IPS-NIHi11 (cell line): ENCODE measurements around the gene SPPL2B.
A peak's percentile ranks its signal among the peaks of the same experiment; 100 is the strongest.
"Not testable (repeated sequence)": the region's sequence is repeated elsewhere in the genome, so short reads cannot be mapped to it uniquely, and the experiment has no call there.

Source experiments
- DNase-seq: peaks from one replicate; pipeline ENCODE4 v3.0.0; 2012; ENCODE audit warnings: mixed read lengths, low spot score

Gene SPPL2B

GRCh38 chr19:2328401-2329148 is at the start of gene SPPL2B, which contains the start of gene LSM7:
TSS of gene SPPL2B (plus strand) at chr19:2328684. CDS start at chr19:2328710, 26 bp downstream.
TSS of gene LSM7 (minus strand) at chr19:2328586. CDS start at chr19:2328566, 20 bp downstream.
- peak; percentile 99 for DNase-seq

- DNase-seq = no peak
Observed at GRCh38 chr19:2280633-2281264, 47.7 kb upstream of the SPPL2B start.

GRCh38 chr19:2281265-2282061 is 47.0 kb upstream of the SPPL2B start:
- not testable (repeated sequence) for DNase-seq

- peak; percentile 75 for DNase-seq
Observed at GRCh38 chr19:2282062-2282861, 46.2 kb upstream of the SPPL2B start, which contains the start of gene PEAK3. TSS of gene PEAK3 (minus strand) at chr19:2282175. CDS start at chr19:2280931, 1,244 bp downstream.

GRCh38 chr19:2282862-2283237 is 45.6 kb upstream of the SPPL2B start:
- no peak for DNase-seq

- DNase-seq = no peak
Observed at GRCh38 chr19:2283835-2284507, 44.5 kb upstream of the SPPL2B start.

GRCh38 chr19:2286402-2287140 is 41.9 kb upstream of the SPPL2B start:
- no peak for DNase-seq

GRCh38 chr19:2287585-2288337 is 40.7 kb upstream of the SPPL2B start:
- no peak for DNase-seq

GRCh38 chr19:2288338-2288817 is 40.1 kb upstream of the SPPL2B start:
- DNase-seq = no peak

- DNase-seq = no peak
Observed at GRCh38 chr19:2288818-2289713, 39.4 kb upstream of the SPPL2B start.

- no peak for DNase-seq
Observed at GRCh38 chr19:2289714-2290435, 38.6 kb upstream of the SPPL2B start.

- DNase-seq = peak; percentile 63
Observed at GRCh38 chr19:2290441-2291184, 37.9 kb upstream of the SPPL2B start.

- DNase-seq = peak; percentile 84
Observed at GRCh38 chr19:2291185-2291751, 37.2 kb upstream of the SPPL2B start.

GRCh38 chr19:2294687-2295335 is 33.7 kb upstream of the SPPL2B start:
- no peak for DNase-seq

- no peak for DNase-seq
Observed at GRCh38 chr19:2296141-2296540, 32.3 kb upstream of the SPPL2B start.

- DNase-seq = no peak
Observed at GRCh38 chr19:2300533-2300932, 28.0 kb upstream of the SPPL2B start.
